ENCODE data around the gene PPTC7. TPM values are rescaled to one million over a fixed set of nuclear protein-coding genes. Genes with fewer than 3 reads are reported as not detected.

Gene PPTC7
- polyA plus RNA-seq, 1 donor from 2014 or later: 7.2 TPM

Small RNA genes within 50 kb of the gene (small RNA-seq; reads per million reads assigned to genes)
- gene RF00278 (0 reads per million in 3 experiments), gene RN7SL387P (0 reads per million in 3 experiments)

Other genes with a start within 250 kb of the PPTC7 start
- 92.8 and 98.2 TPM in 2 replicates for gene ANAPC7, start 179.6 kb downstream of the PPTC7 start, polyA plus RNA-seq
- gene ARPC3, start 133.0 kb downstream of the PPTC7 start, polyA plus RNA-seq: 897 and 922 TPM in 2 replicates
- 15.5 and 23.8 TPM in 2 replicates for gene GPN3, start 115.1 kb downstream of the PPTC7 start, polyA plus RNA-seq
- 74.2 and 77.4 TPM in 2 replicates for gene FAM216A, start 114.5 kb downstream of the PPTC7 start, polyA plus RNA-seq
- gene VPS29, start 81.2 kb downstream of the PPTC7 start, polyA plus RNA-seq: 186 and 222 TPM in 2 replicates
- 0.68 and 0.90 TPM in 2 replicates for gene RAD9B, start 81.0 kb downstream of the PPTC7 start, polyA plus RNA-seq
- gene TCTN1, start 30.8 kb upstream of the PPTC7 start, polyA plus RNA-seq: 58.3 and 63.2 TPM in 2 replicates
- not detected in 2 replicates for gene HVCN1, start 105.8 kb upstream of the PPTC7 start, polyA plus RNA-seq
- 158 and 188 TPM in 2 replicates for gene PPP1CC, start 159.6 kb upstream of the PPTC7 start, polyA plus RNA-seq